ENCODE results near the gene DACT3.
A peak's percentile ranks its signal among the peaks of the same experiment; 100 is the strongest.

Gene DACT3

DNA sequence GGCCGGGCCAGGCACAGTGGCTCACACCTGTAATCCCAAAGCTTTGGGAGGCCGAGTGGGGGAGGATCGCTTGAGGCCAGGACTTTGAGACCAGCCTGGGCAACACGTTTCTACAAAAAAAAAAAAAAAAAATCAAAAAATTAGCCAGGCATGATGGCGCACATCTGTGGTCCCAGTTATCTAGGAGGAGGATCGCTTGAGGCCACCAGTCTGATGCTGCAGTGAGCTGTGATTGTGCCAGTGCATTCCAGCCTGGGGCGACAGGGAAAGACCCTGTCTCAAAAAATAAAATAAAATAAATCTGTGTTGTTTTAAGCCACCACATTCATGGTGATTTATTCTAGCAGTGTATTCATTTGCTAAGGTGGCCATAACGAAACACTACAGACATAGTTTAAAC lies 4.1 kb upstream of the DACT3 start:
- DNase-seq (ENCODE audit: low spot score): no peak

DNA sequence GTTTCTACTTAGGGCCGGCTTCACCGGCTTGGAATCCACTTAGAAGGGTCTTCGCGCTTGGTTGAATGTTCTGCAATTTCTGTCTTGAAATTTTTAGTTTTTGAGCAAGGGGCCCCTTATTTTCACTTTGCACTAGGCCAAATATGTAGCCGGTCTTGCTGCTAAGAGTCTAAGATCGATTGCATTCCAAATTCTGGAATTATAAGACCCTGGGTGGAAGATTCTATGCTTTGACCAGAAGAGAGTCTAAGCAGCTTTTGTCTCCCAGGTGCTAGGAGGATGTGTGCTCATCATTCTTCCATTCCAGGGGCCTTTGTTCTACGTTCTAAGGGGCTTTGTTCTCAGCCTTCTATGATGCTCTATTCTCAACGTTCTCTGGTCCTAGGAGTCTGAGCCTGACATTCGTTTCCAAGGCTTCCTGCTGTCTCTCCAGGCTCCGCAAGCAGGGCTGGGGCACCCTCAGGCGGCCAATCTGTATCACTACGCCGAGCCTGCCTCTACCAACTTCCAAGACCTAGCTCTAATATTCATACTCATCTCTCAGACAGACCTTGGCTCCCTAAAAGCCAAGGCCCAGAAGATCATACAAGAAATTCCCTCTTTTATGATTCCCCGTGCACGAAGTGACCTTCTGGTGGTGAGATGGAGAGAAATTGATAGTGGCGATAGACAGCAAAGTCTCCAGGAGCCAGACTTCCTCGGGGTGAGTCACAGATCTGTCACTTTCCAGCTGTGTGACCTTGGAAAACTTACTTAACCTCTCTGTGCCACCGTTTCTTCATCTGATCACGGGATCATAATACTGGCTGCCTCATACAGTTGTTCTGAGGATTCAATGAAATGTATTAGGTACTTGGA lies 982 bp upstream of the DACT3 start:
- peak; percentile 89 for DNase-seq (ENCODE audit: low spot score)

DNA sequence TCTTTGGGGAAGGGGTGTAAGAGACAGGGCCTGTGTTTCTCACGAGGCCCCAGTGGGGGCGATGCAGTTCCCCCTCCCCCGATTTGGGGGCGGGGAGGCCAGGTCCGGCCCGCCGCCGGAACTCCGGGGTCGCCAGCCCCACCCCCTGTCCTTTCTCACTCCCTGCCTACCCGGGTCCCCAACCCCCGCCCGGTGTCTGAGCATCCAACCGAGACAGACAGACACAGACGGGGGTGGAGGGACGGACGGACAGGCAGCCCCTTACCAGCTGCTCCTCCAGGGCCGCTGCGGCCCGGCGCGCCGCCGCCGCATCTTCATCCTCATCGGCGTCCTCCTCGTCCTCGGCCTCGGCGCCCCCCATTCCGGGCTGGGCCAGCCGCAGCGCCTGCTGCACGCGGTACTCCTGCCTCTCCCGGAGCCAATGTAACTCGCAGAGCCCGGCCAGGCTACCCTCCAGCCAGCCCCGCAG lies 397 bp downstream of the DACT3 start:
- DNase-seq (ENCODE audit: low spot score): no peak

DNA sequence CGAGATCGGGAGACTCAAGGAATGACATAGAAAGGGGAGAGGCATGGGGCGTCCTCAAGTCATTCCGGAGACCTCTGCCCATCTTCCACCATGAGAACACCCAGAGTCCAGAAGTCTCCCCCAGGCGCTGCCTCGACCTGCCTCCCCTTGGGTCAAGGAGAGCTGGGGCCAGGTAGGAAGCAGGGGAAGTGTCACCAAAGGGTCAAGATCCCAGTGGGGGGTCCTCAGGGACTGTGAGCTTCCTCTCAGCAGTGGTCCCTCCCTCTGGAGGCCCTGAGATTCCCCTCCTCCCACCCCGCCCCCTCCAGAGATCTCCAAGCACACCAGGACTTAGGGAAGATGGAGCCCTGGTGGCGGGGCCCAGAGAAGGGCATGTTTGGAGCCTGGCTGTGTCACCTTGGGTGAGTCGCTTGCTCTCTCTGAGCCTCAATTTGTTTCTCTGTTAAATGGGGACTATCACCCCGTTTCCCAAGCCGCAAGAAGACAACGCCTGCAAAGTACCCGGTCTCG lies 919 bp downstream of the DACT3 start:
- DNase-seq (ENCODE audit: low spot score): no peak

DNA sequence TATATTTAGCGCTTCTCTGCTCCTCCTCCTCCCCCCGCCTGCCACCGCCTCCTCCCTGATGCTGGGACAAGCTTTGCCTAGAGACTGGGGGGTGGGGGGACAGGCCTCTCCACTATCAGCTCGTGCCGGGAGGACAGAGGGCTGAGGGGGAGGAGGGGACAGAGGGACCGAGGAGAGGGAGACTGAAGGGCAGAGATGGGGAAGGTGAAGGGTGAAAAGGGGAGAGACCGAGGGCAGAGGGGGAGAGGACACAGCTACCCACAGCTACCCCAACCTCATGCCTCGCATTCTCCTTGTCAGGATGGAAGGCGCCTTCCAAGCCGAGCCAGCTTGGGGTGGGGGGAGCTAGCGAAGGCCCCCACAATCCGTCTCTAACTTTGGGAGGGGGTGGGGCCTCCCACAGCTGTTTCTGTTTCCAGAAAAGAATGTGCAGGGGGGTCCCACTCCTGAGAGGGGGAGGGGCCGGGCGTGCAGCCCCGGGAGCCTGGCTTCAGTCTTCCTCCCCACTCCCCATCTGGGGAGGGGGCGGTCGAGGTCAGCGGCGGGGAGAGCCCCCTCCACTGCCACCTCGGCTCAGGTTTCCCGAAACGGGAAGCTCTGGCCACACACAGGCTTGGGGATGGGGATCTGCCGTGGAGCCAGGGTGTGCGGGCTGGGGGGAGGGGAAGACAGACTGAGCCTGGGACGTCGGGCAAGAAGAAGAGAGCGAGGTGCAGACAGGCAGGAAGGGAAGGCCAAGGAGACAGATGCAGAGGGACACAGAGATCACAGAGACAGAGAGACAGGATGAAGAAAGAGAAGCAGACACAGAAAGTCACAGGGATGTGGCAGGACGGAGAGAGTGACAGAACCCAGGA lies 1.6 kb downstream of the DACT3 start:
- peak; percentile 79 for DNase-seq (ENCODE audit: low spot score)

DNA sequence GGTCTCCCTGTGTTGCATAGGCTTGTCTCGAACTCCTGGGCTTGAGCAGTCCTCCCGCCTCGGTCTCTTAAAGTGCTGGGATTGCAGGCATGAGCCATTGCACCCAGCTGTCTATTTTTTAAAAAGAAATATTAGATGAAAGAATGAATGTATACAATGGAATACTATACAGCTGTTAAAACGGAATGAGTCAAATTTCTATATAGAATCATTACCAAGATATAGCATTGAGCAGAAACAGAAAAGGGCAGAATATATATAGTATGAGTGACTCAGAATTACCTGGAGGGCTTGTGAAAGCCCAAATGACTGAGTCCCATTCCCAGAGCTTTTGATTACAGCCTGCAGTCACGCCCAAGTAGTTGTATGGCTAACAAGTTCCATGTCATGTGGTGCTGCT lies 4.4 kb downstream of the DACT3 start:
- no peak for DNase-seq (ENCODE audit: low spot score)

DNA sequence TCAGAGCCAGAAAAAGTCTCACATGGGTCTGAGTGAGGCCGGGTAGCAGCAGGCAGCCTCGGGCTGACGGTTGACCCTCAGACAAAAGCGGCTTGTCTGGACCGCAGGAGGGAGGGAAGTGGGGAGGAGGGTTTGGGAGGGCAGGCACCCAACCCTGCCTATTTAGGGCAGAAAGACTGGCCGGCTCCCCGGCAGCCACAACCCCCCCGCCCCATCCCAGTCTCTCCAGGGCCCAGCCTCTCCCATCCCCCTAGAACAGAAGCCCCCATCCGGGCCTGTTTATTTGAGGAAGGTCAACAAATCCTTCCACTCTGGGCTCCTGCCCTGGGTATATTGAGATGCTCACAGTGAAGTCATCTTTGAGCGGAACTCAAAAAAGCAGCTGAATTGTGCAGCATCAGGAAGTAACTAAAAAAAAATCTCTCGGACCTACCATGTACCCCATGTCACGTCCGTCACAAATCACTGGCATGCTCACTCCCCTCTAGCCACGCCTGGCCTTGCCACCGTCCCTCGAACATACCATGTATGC lies 6.3 kb downstream of the DACT3 start:
- DNase-seq (ENCODE audit: low spot score): no peak

DNA sequence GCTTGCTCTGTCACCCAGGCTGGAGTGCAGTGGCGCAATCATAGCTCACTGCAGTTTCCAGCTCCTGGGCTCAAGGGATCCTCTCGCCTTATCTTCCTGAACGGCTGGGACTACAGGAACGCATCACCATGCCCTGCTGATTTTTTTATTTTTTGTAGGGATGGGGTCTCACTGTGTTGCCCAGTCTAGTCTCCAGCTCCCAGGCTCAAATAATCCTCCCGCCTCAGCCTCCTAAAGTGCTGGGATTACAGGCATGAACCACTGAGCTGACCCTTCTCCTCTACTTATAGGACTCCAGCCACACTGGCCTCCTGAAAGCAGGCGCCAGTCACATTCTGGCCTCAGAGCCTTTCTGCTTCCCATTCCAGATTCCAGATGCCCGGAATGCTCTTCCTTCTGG lies 10.5 kb downstream of the DACT3 start:
- DNase-seq (ENCODE audit: low spot score): no peak

DNA sequence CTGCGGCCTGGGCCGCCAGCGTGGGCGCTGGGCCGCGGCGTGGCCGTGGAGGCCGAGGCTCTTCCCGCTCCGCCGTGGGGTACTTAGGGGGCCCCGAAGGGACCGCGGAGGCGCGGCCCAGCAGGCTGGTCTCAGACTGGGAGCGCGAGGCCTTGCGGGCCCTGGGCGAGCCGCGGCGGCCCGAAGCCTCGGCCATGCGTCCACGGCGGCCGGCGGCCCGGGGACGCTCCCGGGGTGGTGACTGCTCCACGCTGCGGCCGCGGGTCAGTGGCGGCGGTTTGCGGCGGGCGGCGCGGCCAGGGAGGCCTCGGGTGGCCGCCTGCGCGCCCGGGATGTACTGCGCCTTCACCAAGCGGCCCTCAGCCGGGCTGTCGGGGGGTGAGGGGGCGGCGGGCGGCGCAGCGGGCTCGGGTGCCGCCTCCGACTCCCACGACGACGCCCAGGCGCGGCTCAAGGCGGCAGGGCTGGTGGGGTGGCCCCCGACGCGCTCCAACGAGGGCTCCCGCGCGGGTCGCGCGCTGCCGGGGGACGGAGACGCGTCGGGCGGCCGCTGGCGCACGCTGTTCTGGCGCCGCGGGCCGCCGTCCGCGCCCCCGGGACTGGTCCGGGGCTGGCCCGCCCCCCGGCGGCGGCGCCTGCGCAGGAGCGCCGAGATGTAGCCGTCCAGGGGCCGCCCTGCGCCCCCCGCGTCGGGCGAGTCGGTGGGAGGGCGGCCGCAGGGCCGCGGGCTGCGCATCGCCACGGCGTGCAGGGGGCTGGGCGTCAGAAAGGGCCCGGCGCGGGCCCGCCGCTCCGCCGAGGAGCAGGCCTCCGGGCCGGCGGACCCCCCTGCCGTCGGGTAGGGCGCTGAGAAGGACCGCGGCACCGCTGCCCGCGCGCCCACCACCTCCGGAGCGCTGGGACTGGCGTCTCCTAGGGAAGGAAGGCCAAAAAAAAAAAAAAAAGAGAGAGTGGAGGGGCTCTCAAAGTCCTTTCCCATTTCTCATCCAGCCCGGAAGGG lies 11.7 kb downstream of the DACT3 start:
- no peak for DNase-seq (ENCODE audit: low spot score)

DNA sequence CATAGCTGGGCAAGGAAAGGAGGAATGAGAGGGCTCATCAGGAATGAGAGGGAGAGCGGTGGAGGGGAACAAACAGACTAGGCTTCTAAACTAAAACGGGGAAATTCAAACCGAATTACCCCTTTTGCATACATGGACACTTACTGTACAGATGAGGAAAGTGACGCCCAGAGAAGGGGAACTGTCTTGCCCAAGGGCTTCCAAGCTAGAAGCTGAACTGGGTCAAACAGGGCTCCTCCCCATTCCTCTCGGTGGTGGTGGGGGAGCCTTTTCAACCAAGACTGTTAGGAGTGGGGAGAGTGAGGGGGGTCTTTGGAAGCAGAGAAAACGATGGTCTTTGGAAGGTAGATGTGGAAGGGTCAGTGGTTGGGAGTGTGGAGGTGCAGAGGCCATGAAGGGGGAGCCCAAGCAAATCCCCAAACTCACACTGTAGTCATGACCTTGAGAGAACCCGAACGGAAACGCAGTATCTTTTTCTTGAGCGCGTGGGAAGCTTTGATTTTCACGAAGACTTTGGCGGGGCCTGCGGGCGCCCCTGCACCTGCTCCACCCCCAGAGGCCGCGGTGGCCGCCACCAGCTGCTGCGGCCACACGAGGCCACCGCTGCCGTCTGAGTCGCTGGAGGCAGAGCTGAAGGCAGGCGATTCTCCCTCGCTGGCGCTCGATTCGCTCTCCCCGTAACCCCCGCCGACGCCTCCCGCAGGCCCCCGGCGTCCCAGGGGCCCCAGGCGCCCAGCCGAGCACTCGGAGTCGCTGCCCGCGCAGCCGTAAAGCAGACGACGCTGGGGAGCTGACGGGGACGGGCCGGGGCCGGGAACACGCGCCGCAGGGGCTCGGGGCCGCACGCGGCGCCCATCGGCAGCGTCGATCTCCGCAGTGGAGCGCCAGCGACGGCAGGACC lies 12.7 kb downstream of the DACT3 start:
- DNase-seq (ENCODE audit: low spot score): no peak

DNA sequence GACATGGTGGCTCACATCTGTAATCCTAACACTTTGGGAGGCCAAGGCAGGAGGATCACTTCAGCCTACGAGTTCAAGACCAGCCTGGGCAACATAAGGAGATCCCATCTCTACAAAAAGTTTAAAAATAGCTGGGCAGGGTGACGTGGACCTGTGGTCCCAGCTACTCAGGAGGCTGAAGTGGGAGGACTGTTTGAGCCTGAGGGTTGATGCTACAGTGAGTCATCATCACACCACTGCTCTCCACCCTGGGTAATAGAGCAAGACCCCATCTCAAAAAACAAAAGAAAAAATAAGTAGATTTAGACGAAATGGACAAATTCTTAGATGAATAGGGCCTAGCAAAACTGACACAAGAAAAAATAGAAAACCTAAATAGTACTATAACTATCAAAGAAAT lies 14.6 kb downstream of the DACT3 start:
- no peak for DNase-seq (ENCODE audit: low spot score)

DNA sequence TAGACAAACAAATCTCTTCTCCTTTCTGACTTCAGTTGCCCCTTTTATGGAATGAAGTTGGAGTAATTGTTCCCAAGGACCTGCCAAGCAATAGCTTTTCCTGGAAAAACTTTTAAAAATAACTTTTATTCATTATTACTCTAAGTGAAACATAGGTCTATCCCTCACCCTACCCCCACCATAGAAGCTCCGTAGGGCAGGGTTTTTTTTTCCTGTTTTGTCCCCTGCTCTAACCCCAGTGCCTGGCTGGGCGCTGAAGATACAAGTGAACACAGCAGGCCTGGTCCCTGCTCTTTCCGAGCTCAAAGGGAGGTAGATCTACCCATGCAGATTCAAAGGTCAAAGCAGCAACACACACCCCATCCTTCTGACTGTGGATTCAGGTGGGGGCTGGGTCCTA lies 16.3 kb downstream of the DACT3 start:
- DNase-seq (ENCODE audit: low spot score): no peak

DNA sequence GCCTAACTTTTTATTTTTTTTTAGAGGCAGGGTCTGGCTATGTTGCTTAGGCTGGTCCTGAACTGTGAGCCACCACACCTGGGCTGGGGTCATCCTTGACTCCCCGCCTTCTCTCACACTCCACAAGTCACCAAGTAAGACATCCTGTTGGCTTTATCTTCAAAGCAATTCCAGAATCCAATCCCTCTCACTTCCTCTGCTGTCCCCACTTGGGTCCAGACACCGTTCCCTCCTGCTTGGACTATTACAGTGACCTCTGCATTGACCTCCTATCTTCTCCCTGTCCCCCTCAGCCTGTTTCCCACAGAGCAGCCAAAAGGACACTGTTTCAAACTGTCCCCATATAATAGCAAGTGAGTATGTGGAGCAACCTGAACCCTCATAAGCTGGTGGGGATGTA lies 20.3 kb downstream of the DACT3 start:
- no peak for DNase-seq (ENCODE audit: low spot score)

DNA sequence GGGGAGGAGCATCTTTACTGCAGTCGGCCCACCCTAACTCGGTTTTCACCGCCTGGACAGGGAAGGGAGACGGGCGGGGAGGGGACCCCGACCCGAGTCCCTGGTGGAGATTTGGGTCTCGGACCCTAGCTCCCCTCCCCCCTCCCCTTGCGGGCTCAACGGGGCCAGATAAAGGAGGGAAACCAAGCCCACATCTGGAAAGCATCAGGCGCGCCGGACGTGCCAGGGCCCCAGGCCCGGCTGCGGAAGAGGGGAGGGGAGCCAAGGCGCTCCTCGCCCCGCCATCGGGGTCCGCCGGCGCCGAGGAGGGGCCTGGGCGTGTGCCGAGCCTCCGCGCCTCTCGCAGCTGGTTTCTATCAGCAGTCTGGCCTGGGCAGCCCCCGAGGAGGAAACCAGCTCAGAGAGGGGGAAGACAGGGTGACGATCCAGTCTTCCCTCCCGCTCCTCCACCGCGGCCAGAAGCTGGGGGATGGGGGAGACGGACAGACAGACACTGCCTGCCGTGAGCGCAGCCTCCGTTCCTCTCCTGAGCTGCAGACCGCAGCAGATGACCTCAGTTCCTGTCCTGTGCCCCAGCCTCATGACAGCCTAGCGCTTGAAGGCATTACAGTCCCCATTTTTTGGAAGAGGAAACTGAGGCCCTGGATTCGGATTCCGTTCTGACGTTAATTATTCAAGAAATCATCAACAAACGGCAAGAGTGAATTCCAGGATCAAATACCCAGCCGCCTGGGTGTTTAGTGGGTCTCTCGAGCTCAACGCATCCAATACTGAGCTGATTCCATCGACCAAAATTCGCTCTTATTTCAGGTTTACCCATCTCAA lies 21.4 kb downstream of the DACT3 start:
- peak; percentile 94 for DNase-seq (ENCODE audit: low spot score)

DNA sequence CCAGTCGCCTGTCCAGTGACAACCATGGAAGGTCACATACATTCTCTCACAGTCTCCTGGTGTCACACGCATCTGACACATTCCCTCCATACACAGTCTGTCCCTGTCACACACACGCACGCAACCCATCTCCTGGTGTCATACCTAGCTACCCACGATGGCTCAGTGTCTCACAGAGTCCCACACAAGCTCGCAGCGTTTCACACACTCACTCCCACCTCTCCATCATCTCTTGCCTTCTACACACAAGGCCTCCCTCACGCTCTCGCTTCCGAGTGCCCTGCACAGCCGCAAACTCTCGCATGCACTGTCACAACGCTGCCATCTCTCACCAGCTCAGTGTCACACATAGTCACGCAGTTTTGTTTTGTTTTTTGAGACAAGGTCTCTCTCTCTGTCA lies 23.8 kb downstream of the DACT3 start:
- no peak for DNase-seq (ENCODE audit: low spot score)

DNA sequence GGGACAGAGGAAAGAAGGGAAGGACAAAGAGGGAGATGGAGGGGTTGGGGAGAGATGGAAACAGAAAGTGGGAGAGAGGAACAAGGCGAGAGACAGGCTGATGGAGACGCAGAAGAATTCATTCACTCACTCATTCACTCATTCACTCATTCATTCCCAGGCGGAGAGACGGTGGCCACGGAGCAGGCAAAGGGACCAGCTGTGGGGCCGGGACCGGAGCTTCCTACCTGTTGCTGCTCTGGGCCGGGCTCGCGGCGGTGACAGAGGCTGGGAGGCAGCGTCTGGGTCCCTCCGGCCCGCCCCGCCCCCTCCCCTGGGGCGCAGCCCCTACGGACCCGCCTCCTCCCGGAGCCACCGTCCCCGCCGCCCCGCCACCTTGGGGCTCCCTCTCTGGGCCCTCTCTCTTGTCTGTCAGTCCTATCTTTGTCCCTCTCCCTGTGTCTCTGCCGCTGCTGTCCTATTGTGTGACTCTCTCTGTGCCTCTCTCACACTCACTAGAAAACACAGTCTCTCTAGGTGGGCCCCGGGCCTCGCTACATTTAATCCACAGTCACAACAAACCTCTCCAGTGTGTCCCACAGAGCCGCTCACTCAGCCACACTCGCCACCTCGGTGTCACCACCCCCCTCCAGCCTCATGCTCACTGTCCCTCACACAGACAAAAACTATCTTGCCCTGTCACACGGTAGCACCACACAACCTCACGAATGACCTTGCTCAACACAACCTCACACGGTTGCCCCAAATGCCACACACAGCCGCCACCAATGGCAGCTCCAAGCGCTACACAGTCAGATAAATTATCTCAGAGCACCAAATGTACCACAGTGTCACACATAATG lies 24.8 kb downstream of the DACT3 start, which contains the start of gene GNG8:
Gene GNG8, minus strand, starts transcription at position 283 of the 842 bp plus-strand sequence. CDS start 1,520 bp downstream, outside the sequence.
- no peak for DNase-seq (ENCODE audit: low spot score)

DNA sequence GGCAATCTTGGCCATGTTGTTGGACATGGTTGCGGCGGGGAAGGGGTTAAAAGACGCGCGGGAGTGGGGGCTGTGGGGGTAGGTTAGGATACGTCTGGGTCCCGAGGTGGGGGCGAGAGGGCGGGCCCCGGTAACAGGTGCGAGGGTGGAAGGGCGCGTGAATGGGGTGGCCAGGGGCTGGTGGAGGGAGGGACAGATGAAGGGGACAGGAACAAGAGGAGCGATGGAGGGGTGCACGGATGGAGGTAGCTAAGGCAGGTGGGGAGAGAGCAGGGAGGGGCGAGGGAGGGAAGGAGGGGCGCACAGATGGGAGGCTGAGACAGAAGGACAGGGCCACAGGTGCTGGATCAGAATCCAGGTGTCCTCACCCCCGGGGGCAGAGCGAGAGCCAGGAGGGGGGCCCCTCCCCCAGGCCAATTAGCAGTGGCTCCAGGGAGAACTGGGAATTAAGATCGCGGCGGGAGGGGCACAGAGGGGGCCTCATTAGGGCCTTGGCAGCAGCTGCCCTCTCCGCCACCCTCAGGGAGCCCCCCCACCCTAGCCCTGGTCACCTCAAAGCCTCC lies 26.2 kb downstream of the DACT3 start:
- DNase-seq (ENCODE audit: low spot score): no peak

All from left forelimb (tissue), 1 donor.